Lung (tissue), 12 donors: ENCODE results near the gene TPGS2. TPM values are rescaled to one million over a fixed set of nuclear protein-coding genes. Genes with fewer than 3 reads are reported as not detected.

Experiments used
- ATAC-seq: fragments of 200-7000 bp; cut with Tn5 transposase; one replicate; pipeline ENCODE4 v1.9.1; 2020; ENCODE audit warnings: moderate number of reproducible peaks; ENCODE audit not compliant: insufficient read depth, low FRiP score
- DNase-seq, 3 donors: peaks; one replicate each; pipeline ENCODE4 v3.0.0-alpha.2; 2013 to 2017
- H3K27ac ChIP-seq, 2 donors: one replicate each; pipeline ENCODE4 v1.5.1; 2013; ENCODE audit warnings: mild to moderate bottlenecking in 2 of 2, moderate library complexity in 2 of 2, control low read depth in 1 of 2, inconsistent platforms in 1 of 2, low read depth in 1 of 2, low read length in 1 of 2
- H3K27me3 ChIP-seq, 3 donors: one replicate each; pipeline ENCODE4 v1.5.1; 2013; ENCODE audit warnings: low read length in 2 of 3; ENCODE audit not compliant: control insufficient read depth in 3 of 3, insufficient read depth in 3 of 3
- H3K36me3 ChIP-seq, 4 donors: one replicate each; pipeline ENCODE4 v1.5.1; 2013; ENCODE audit warnings: low read length in 4 of 4, mild to moderate bottlenecking in 1 of 4, moderate library complexity in 1 of 4; ENCODE audit not compliant: control insufficient read depth in 4 of 4, insufficient read depth in 4 of 4
- H3K4me1 ChIP-seq, 5 donors: one replicate each; pipeline ENCODE4 v1.5.1; 2013; ENCODE audit warnings: low read length in 5 of 5, mild to moderate bottlenecking in 2 of 5, moderate library complexity in 1 of 5; ENCODE audit not compliant: control insufficient read depth in 5 of 5, insufficient read depth in 5 of 5
- H3K4me3 ChIP-seq: one replicate; pipeline ENCODE4 v1.5.1; 2013; ENCODE audit warnings: mild to moderate bottlenecking, control low read depth, moderate library complexity
- H3K9ac ChIP-seq, 2 donors: one replicate each; pipeline ENCODE4 v1.5.1; 2013; ENCODE audit warnings: low read length in 2 of 2, control low read depth in 1 of 2; ENCODE audit not compliant: insufficient read depth in 1 of 2
- H3K9me3 ChIP-seq, 4 donors: one replicate each; pipeline ENCODE4 v1.5.1; 2013; ENCODE audit warnings: low read length in 3 of 4, mild to moderate bottlenecking in 1 of 4, moderate library complexity in 1 of 4; ENCODE audit not compliant: control insufficient read depth in 4 of 4, insufficient read depth in 3 of 4
- WGBS, 2 donors: extraction: QIAGEN DNeasy Blood & Tissue Kit; methylation state at CpG; one replicate each; pipeline ENCODE4 v1.1.7; 2013; 5-methylcytosine and 5-hydroxymethylcytosine counted together
- polyA plus RNA-seq, 2 donors: library from polyadenylated mRNA; stranded (reverse); fragments of 200-250 nt; gene quantifications; one replicate each; pipeline ENCODE4 v1.2.1, GENCODE V29; 2013
- total RNA-seq, 2 donors: library from RNA; depleted of rRNA in 1 of 2; stranded (reverse); fragments of >200 nt in 1 of 2; gene quantifications; one replicate each; pipeline ENCODE4 v1.2.1, GENCODE V29; 2014 to 2021
- TF ChIP-seq, protein P1 (sequence below): IDR thresholded peaks from 2 replicates; pipeline ENCODE4 v1.5.1; 2012; ENCODE audit warnings: mild to moderate bottlenecking; ENCODE audit errors: control extremely low read depth, extremely low read depth
- donor health status: control.
- donor health status: control.
- donor health status: Bipolar disorder and iron deficiency.
- donor health status: healthy.
- donor health status: DM: yes; HTN: yes; CAD: no.

TPGS2 gene
- total and polyA plus RNA-seq, 4 donors = 45.5 to 122 (median 58.5) TPM

DNA sequence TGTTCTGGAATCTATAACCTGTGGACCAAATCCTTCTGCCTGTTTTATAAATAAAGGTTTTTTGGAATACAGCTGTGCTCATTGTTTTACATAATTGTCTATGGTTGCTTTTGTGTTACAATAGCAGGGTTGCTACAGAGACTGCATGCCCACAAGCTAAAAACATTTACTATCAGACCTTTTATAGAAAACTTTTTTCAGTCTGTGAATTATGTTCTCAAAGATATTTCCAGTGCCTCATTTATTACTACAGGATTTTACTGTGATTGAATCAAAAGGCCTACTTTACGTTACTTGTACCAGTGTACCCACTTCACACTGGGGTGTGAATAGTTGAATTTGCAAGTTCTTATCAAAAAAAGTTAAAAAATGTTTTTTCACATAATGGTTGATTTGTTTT, 7.1 kb upstream of the TPGS2 start:
- H3K27ac ChIP-seq = no peak overlapping the region
- peaks cover 0 to 4% (median 0%) of the 10 kb centered on the region in 4 donors for H3K9me3 ChIP-seq
- WGBS, 2 donors = 97 to 100% methylated on average over 1 of the region's 1 CpG
- no peak overlapping the region for H3K4me3 ChIP-seq
- no peak overlapping the region for H3K9ac ChIP-seq
- peaks cover 0 to 5% (median under 1%) of the 10 kb centered on the region in 4 donors for H3K36me3 ChIP-seq
- TF ChIP-seq, protein P1, sequence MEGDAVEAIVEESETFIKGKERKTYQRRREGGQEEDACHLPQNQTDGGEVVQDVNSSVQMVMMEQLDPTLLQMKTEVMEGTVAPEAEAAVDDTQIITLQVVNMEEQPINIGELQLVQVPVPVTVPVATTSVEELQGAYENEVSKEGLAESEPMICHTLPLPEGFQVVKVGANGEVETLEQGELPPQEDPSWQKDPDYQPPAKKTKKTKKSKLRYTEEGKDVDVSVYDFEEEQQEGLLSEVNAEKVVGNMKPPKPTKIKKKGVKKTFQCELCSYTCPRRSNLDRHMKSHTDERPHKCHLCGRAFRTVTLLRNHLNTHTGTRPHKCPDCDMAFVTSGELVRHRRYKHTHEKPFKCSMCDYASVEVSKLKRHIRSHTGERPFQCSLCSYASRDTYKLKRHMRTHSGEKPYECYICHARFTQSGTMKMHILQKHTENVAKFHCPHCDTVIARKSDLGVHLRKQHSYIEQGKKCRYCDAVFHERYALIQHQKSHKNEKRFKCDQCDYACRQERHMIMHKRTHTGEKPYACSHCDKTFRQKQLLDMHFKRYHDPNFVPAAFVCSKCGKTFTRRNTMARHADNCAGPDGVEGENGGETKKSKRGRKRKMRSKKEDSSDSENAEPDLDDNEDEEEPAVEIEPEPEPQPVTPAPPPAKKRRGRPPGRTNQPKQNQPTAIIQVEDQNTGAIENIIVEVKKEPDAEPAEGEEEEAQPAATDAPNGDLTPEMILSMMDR = no peak
- no peak for ATAC-seq
- no peak for DNase-seq
- peaks cover 0 to 8% (median 0%) of the 10 kb centered on the region in 5 donors for H3K4me1 ChIP-seq
- no peaks in the 10 kb centered on the region for H3K27me3 ChIP-seq

DNA sequence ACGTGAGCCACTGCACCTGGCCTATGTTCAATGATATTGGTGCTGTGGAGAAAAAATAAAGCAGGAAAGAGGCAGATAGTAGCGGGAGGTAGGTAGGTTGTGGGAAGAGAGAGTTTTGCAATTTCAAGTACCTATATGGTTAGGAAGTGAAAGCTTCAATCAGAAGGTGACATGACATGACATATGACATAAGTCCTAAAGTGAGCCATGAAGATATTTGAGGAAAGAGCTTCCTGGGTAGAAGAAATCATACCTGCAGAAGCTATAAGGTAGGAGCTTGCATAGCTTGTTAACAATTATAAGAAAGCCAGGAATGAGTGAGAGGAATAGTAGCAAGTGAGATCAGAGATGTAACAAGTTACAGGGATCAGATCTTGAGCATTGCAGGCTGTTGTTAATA, 4.3 kb upstream of the TPGS2 start:
- Histone ChIP-seq H3K9ac (no peak overlapping the region), H3K36me3 (peaks cover 0 to 10% (median under 1%) of the 10 kb centered on the region in 4 donors), H3K4me1 (peaks cover 0 to 23% (median 8%) of the 10 kb centered on the region in 5 donors), H3K4me3 (no peak overlapping the region), H3K27ac (no peak overlapping the region), H3K9me3 (no peaks in the 10 kb centered on the region), H3K27me3 (no peaks in the 10 kb centered on the region)
- DNase-seq = no peak
- ATAC-seq = no peak
- WGBS, 2 donors = 89 to 92% methylated on average over 2 of the region's 2 CpGs
- TF ChIP-seq, protein P1 = no peak

DNA sequence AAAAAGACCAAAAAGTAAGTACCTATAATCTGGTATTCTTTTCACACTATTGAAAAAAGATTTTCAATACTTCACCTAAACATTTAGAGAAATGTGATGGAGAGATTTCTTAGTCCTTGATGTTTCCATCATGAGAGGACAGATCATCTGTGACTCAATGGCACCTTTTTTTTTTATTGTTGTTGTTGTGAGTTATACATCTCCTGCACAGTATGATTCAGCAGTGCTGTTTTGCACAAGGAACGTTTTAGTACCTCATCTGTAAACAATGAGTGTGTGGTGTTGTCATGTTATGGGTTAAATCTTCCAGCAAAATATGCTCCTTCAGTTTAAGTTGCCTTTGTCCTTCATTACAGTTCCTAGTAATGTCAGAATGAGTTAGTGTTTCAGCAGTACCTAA, 2.3 kb upstream of the TPGS2 start:
- H3K4me1 ChIP-seq = peaks cover 0 to 28% (median 8%) of the 10 kb centered on the region in 5 donors
- peaks cover 0 to 6% (median under 1%) of the 10 kb centered on the region in 4 donors for H3K36me3 ChIP-seq
- DNase-seq (no peak), ATAC-seq (no peak)
- no peak overlapping the region for H3K4me3 ChIP-seq
- no peaks in the 10 kb centered on the region for H3K27me3 ChIP-seq
- TF ChIP-seq, protein P1 = no peak
- 17 to 25% methylated on average over 1 of the region's 1 CpG for WGBS, 2 donors
- no peaks in the 10 kb centered on the region for H3K9me3 ChIP-seq
- H3K27ac ChIP-seq = no peak overlapping the region
- no peak overlapping the region for H3K9ac ChIP-seq

DNA sequence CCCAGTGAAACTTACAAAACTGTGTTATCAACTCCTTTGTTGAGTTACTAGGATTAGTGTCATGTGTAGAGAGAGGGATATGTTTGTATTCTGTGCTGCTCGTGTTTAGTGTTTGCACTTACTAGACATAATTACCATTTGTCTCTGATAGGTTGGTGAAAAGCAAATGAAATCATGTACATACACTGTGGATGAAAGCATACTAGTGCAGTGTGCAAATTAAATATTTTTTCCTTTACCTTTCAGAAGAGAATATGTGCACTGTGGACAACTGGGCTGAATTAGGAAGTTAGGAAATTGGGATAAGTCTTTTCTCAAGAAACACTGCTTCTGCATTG, 1.3 kb upstream of the TPGS2 start:
- H3K4me3 ChIP-seq = no peak overlapping the region
- no peak overlapping the region for H3K27ac ChIP-seq
- H3K9ac ChIP-seq = peak overlapping the region; percentile 43 to 89
- H3K36me3 ChIP-seq = peaks cover 0 to 6% (median 0%) of the 10 kb centered on the region in 4 donors
- H3K27me3 ChIP-seq = no peaks in the 10 kb centered on the region
- no peaks in the 10 kb centered on the region for H3K9me3 ChIP-seq
- 16 to 45% methylated on average over 1 of the region's 1 CpG for WGBS, 2 donors
- ATAC-seq (no peak), DNase-seq (no peak)
- H3K4me1 ChIP-seq = peaks cover 0 to 28% (median 8%) of the 10 kb centered on the region in 5 donors
- TF ChIP-seq, protein P1 = no peak
